Ovary (tissue), 9 donors: Measurements from ENCODE around the gene DDHD1. TPM values are rescaled to one million over a fixed set of nuclear protein-coding genes. Genes with fewer than 3 reads are reported as not detected.
A peak's percentile ranks its signal among the peaks of the same experiment; 100 is the strongest.

ENCODE experiments used
- DNase-seq, 5 donors: peaks; one replicate each; pipeline ENCODE4 v3.0.0-alpha.2; 2019 to 2020
- H3K27ac ChIP-seq, 2 donors: fragments of 200-600 bp; one replicate each; pipeline versions ENCODE4 v1.5.1 to v1.8.0; 2019 to 2022
- H3K27me3 ChIP-seq: fragments of 200-600 bp; one replicate; pipeline ENCODE4 v1.8.0; 2022
- H3K36me3 ChIP-seq: fragments of 200-600 bp; sonication (generic); one replicate; pipeline ENCODE4 v1.5.1; 2019
- H3K4me1 ChIP-seq: one replicate; pipeline ENCODE4 v1.8.1; 2013; ENCODE audit warnings: mild to moderate bottlenecking, moderate library complexity; ENCODE audit not compliant: insufficient read depth
- H3K4me3 ChIP-seq: fragments of 200-600 bp; sonication (generic); one replicate; pipeline ENCODE4 v1.5.1; 2017
- H3K9me3 ChIP-seq, 2 donors: fragments of 200-600 bp in 1 of 2; sonication (generic) in 1 of 2; one replicate each; pipeline versions ENCODE4 v1.5.1 to v1.8.1; 2013 to 2019; ENCODE audit warnings: mild to moderate bottlenecking in 1 of 2, moderate library complexity in 1 of 2
- EP300 ChIP-seq: sonication (generic); formaldehyde crosslinking; IDR thresholded peaks from one replicate; pipeline ENCODE4 v1.6.1; 2017; ENCODE audit warnings: antibody characterized with exemption
- POLR2A ChIP-seq: fragments of 450-650 bp; IDR thresholded peaks from one replicate; pipeline ENCODE4 v1.6.1; 2017; ENCODE audit warnings: antibody characterized with exemption, mild to moderate bottlenecking, moderate library complexity
- WGBS, 3 donors: extraction: QIAGEN DNeasy Blood & Tissue Kit in 1 of 3; methylation state at CpG; one replicate each; pipeline versions ENCODE4 v1.1.5 to v1.1.7; 2013 to 2017; 5-methylcytosine and 5-hydroxymethylcytosine counted together
- intact Hi-C, 4 donors: fragments of 100-400 bp; cut with DNase I; formaldehyde crosslinking; loops; one replicate each; pipeline versions ENCODE4 v1.11.0 to v1.15.1; 2022 to 2023
- polyA plus RNA-seq, 2 donors: library from polyadenylated mRNA; stranded (reverse); fragments of 200-250 nt in 1 of 2; fragments of 350-450 nt in 1 of 2; fragmentation: Illumina TruSeq in 1 of 2; extraction: RNeasy Lipid Tissue Mini Kit (QIAGEN cat#74804) in 1 of 2; gene quantifications; one replicate each; pipeline ENCODE4 v1.2.3, GENCODE V29; 2013 to 2014
- total RNA-seq, 7 donors: library from RNA; depleted of rRNA in 2 of 7; stranded (reverse); fragments of >200 nt in 2 of 7; fragmentation: NEBNext Ultra II Directional in 3 of 7; extraction: Animal tissue kit (Norgen Biotek cat#: 25700) in 3 of 7; gene quantifications; one replicate each; pipeline versions ENCODE4 v1.1.0 to v1.2.4, GENCODE V29; 2016 to 2023
- TF ChIP-seq, protein P1 (sequence below), 3 donors: fragments of 450-650 bp in 2 of 3; fragments of 200-600 bp in 1 of 3; IDR thresholded peaks; one replicate each; pipeline versions ENCODE4 v1.5.1 to v1.8.0; 2016 to 2022; ENCODE audit warnings: antibody characterized with exemption in 3 of 3, mild to moderate bottlenecking in 1 of 3
- donor health status: DM: no; HTN: no; CAD: no; lungs with moderate emphysema.
- donor health status: DM: no; HTN: no; CAD: no.
- donor health status: Bipolar disorder and iron deficiency.
- donor health status: DM: yes; HTN: yes; CAD: no.
- donor health status: DM: no; HTN: no; CAD: no.
- donor health status: DM: yes; HTN: yes; CAD: no.

Gene DDHD1
- total and polyA plus RNA-seq, 9 donors = 4.6 to 21.9 (median 18.8) TPM

- TF ChIP-seq, protein P1, sequence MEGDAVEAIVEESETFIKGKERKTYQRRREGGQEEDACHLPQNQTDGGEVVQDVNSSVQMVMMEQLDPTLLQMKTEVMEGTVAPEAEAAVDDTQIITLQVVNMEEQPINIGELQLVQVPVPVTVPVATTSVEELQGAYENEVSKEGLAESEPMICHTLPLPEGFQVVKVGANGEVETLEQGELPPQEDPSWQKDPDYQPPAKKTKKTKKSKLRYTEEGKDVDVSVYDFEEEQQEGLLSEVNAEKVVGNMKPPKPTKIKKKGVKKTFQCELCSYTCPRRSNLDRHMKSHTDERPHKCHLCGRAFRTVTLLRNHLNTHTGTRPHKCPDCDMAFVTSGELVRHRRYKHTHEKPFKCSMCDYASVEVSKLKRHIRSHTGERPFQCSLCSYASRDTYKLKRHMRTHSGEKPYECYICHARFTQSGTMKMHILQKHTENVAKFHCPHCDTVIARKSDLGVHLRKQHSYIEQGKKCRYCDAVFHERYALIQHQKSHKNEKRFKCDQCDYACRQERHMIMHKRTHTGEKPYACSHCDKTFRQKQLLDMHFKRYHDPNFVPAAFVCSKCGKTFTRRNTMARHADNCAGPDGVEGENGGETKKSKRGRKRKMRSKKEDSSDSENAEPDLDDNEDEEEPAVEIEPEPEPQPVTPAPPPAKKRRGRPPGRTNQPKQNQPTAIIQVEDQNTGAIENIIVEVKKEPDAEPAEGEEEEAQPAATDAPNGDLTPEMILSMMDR (IDR thresholded peaks at IDR 0.05) = no peak
- TF ChIP-seq POLR2A (no peak), EP300 (no peak)
- no peak overlapping the region for H3K4me3 ChIP-seq
- DNase-seq = no peak
- no peak overlapping the region for H3K27ac ChIP-seq
- no peaks in the 10 kb centered on the region for H3K9me3 ChIP-seq
- 75 to 88% (median 85%) methylated on average over 1 of the region's 1 CpG for WGBS, 3 donors
- H3K27me3 ChIP-seq = no peaks in the 10 kb centered on the region
- H3K4me1 ChIP-seq = no peaks in the 10 kb centered on the region
- H3K36me3 ChIP-seq = no peaks in the 10 kb centered on the region
- intact Hi-C loops = no loop called here
These were observed 93.1 kb downstream of the DDHD1 start for GRCh38 chr14:53060046-53060445.

GRCh38 chr14:53055003-53055402 lies 98.1 kb downstream of the DDHD1 start:
- intact Hi-C loops = loop anchor here in 2 of 4 donors (5.0 to 10.0 kb wide), 3 partner anchors 100 to 240 kb away; partner anchors contain the start of gene FERMT2 (in 1 of the 2)

GRCh38 chr14:53054457-53054856 lies 98.7 kb downstream of the DDHD1 start:
- Histone ChIP-seq H3K4me1 (no peaks in the 10 kb centered on the region), H3K27me3 (no peaks in the 10 kb centered on the region), H3K4me3 (no peak overlapping the region), H3K36me3 (no peaks in the 10 kb centered on the region), H3K27ac (no peak overlapping the region), H3K9me3 (no peaks in the 10 kb centered on the region)
- intact Hi-C loops = loop anchor here in 3 of 4 donors (5.0 to 10.0 kb wide), 3 partner anchors 100 to 240 kb away; partner anchors contain the start of gene FERMT2 (in 1 of the 3)
- no peak for TF ChIP-seq EP300
- TF ChIP-seq, protein P1 (IDR thresholded peaks at IDR 0.05) = no peak
- 64 to 67% (median 64%) methylated on average over 2 of the region's 2 CpGs for WGBS, 3 donors
- no peak for DNase-seq

More at GRCh38 chr14:53055003-53055402, 98.1 kb downstream of the DDHD1 start:
- Histone ChIP-seq H3K4me1 (no peaks in the 10 kb centered on the region), H3K4me3 (no peak overlapping the region), H3K27me3 (no peaks in the 10 kb centered on the region), H3K9me3 (no peaks in the 10 kb centered on the region), H3K36me3 (no peaks in the 10 kb centered on the region), H3K27ac (no peak overlapping the region)
- WGBS, 3 donors = 0 to 3% (median 2%) methylated on average over 1 of the region's 1 CpG
- DNase-seq = no peak
- TF ChIP-seq EP300 = no peak
- TF ChIP-seq, protein P1 (IDR thresholded peaks at IDR 0.05) = peak in 2 of 3 donors; percentile 67

GRCh38 chr14:53048631-53049030 lies 104.5 kb downstream of the DDHD1 start:
- no peaks in the 10 kb centered on the region for H3K27me3 ChIP-seq
- no peaks in the 10 kb centered on the region for H3K9me3 ChIP-seq
- peaks cover 2% of the 10 kb centered on the region for H3K4me1 ChIP-seq
- intact Hi-C loops = no loop called here
- TF ChIP-seq, protein P1 (IDR thresholded peaks at IDR 0.05) = no peak
- TF ChIP-seq POLR2A (no peak), EP300 (no peak)
- H3K4me3 ChIP-seq = no peak overlapping the region
- no peaks in the 10 kb centered on the region for H3K36me3 ChIP-seq
- no peak overlapping the region for H3K27ac ChIP-seq
- 89 to 96% (median 95%) methylated on average over 2 of the region's 2 CpGs for WGBS, 3 donors
- DNase-seq = no peak
